CD4-positive, alpha-beta T cell (primary cell): ENCODE results near the gene DIS3L2. TPM values are rescaled to one million over a fixed set of nuclear protein-coding genes. Genes with fewer than 3 reads are reported as not detected.

Experiments used
- ATAC-seq: fragments of 200-7000 bp; cut with Tn5 transposase; one replicate; pipeline ENCODE4 v1.10.0; 2022; ENCODE audit warnings: mild to moderate bottlenecking; ENCODE audit not compliant: poor library complexity
- CTCF ChIA-PET: fragments of 350-600 bp; sonication (Branson Sonifier 250); formaldehyde crosslinking; loops from one replicate; lab custom pipeline; 2021; ENCODE audit warnings: antibody characterized with exemption, inconsistent platforms; lab: Charles Lee
- POLR2A ChIA-PET: fragments of 350-600 bp; sonication (Branson Sonifier 250); formaldehyde crosslinking; loops from one replicate; lab custom pipeline; 2021; ENCODE audit warnings: antibody characterized with exemption, inconsistent platforms; lab: Charles Lee
- DNase-seq, 14 experiments: peaks; one replicate each; pipeline ENCODE4 v3.0.0-alpha.2; 2013 to 2020; ENCODE audit warnings: mixed read lengths in 2 of 14
- H3K27ac ChIP-seq, 2 donors: one replicate each; pipeline versions ENCODE4 v1.5.1 to v1.7.0; 2013; ENCODE audit warnings: low read length in 2 of 2, low read depth in 1 of 2, mild to moderate bottlenecking in 1 of 2
- H3K27me3 ChIP-seq, 2 experiments: 1 replicate in 1 of 2; 2 replicates in 1 of 2; pipeline versions ENCODE4 v1.6.1 to v1.7.0; 2013; ENCODE audit warnings: low read length in 2 of 2, control low read depth in 1 of 2, mild to moderate bottlenecking in 1 of 2, moderate library complexity in 1 of 2; ENCODE audit not compliant: insufficient read depth in 2 of 2, control insufficient read depth in 1 of 2
- H3K36me3 ChIP-seq: one replicate; pipeline ENCODE4 v1.6.1; 2013; ENCODE audit warnings: low read length, control low read depth; ENCODE audit not compliant: insufficient read depth
- H3K4me1 ChIP-seq: one replicate; pipeline ENCODE4 v1.6.1; 2013; ENCODE audit warnings: low read length, control low read depth; ENCODE audit not compliant: insufficient read depth
- H3K4me3 ChIP-seq: one replicate; pipeline ENCODE4 v1.5.1; 2013; ENCODE audit warnings: mild to moderate bottlenecking, low read length, moderate library complexity
- H3K9me3 ChIP-seq, 2 experiments: 1 replicate in 1 of 2; 2 replicates in 1 of 2; pipeline versions ENCODE4 v1.6.1 to v1.7.0; 2013; ENCODE audit warnings: low read length in 2 of 2, mild to moderate bottlenecking in 2 of 2, control low read depth in 1 of 2, moderate library complexity in 1 of 2; ENCODE audit not compliant: control insufficient read depth in 1 of 2, insufficient read depth in 1 of 2
- H3K27ac Mint-ChIP-seq: one replicate; pipeline ENCODE4 v1.8.0; 2020; ENCODE audit warnings: mixed read lengths
- H3K27me3 Mint-ChIP-seq: one replicate; pipeline ENCODE4 v1.8.0; 2021; ENCODE audit warnings: mixed read lengths
- H3K36me3 Mint-ChIP-seq: one replicate; pipeline ENCODE4 v1.8.0; 2021; ENCODE audit warnings: low read depth, mixed read lengths
- H3K4me1 Mint-ChIP-seq: one replicate; pipeline ENCODE4 v1.8.0; 2021; ENCODE audit warnings: low read depth, mixed read lengths
- H3K4me3 Mint-ChIP-seq: one replicate; pipeline ENCODE4 v1.8.0; 2020; ENCODE audit warnings: mild to moderate bottlenecking, mixed read lengths
- H3K9me3 Mint-ChIP-seq: one replicate; pipeline ENCODE4 v1.8.0; 2020; ENCODE audit warnings: mixed read lengths
- CTCF ChIP-seq: fragments of 200-600 bp; IDR thresholded peaks from one replicate; pipeline ENCODE4 v1.8.0; 2022; ENCODE audit warnings: antibody characterized with exemption, mild to moderate bottlenecking
- intact Hi-C, 2 experiments: fragments of 100-400 bp; cut with DNase I in 1 of 2; cut with micrococcal nuclease in 1 of 2; formaldehyde crosslinking; loops; one replicate each; pipeline versions ENCODE4 v1.15.1 to v1.9.0; 2023 to 2025; cut with DNase I, micrococcal nuclease
- total RNA-seq, 174 experiments: library from RNA in 2 of 174; stranded (reverse) in 2 of 174; gene quantifications; one replicate each; pipeline ENCODE4 v1.2.3 and lab custom pipeline; 2021 to 2026

The DIS3L2 gene
- total RNA-seq, 2 experiments from 2014 or later = 59.8 to 62.9 TPM

- Histone ChIP-seq H3K27me3 (no peaks in the 10 kb centered on the region), H3K9me3 (no peaks in the 10 kb centered on the region), H3K36me3 (peaks cover 3% of the 10 kb centered on the region), H3K4me1 (no peaks in the 10 kb centered on the region), H3K27ac (no peak overlapping the region), H3K4me3 (no peak overlapping the region)
- H3K4me1 Mint-ChIP-seq = no peaks in the 10 kb centered on the region
- intact Hi-C loops = no loop called here
- TF ChIP-seq CTCF = no peak
- CTCF ChIA-PET = no interaction called here
- H3K27me3 Mint-ChIP-seq = no peaks in the 10 kb centered on the region
- H3K36me3 Mint-ChIP-seq = peaks cover 66% of the 10 kb centered on the region
- no peak for DNase-seq
- no peak overlapping the region for H3K27ac Mint-ChIP-seq
- no peak overlapping the region for H3K4me3 Mint-ChIP-seq
- no peak for ATAC-seq
- POLR2A ChIA-PET = no interaction called here
- no peaks in the 10 kb centered on the region for H3K9me3 Mint-ChIP-seq
These were observed 243.0 kb downstream of the DIS3L2 start for GRCh38 chr2:232204457-232204931.

GRCh38 chr2:232207174-232207573 lies 245.7 kb downstream of the DIS3L2 start:
- Histone ChIP-seq H3K27me3 (no peaks in the 10 kb centered on the region), H3K27ac (no peak overlapping the region), H3K36me3 (peaks cover 18% of the 10 kb centered on the region), H3K9me3 (no peaks in the 10 kb centered on the region), H3K4me3 (no peak overlapping the region), H3K4me1 (no peaks in the 10 kb centered on the region)
- ATAC-seq (no peak), DNase-seq (no peak)
- H3K4me1 Mint-ChIP-seq = no peaks in the 10 kb centered on the region
- H3K4me3 Mint-ChIP-seq = no peak overlapping the region
- H3K36me3 Mint-ChIP-seq = peaks cover 65% of the 10 kb centered on the region
- no peak overlapping the region for H3K27ac Mint-ChIP-seq
- H3K27me3 Mint-ChIP-seq = no peaks in the 10 kb centered on the region
- ChIA-PET CTCF (no interaction called here), POLR2A (no interaction called here)
- TF ChIP-seq CTCF = no peak
- no peaks in the 10 kb centered on the region for H3K9me3 Mint-ChIP-seq
- intact Hi-C loops = no loop called here

- no peaks in the 10 kb centered on the region for H3K27me3 ChIP-seq
- H3K36me3 ChIP-seq = peaks cover 21% of the 10 kb centered on the region
- no peaks in the 10 kb centered on the region for H3K4me1 Mint-ChIP-seq
- H3K9me3 Mint-ChIP-seq = no peaks in the 10 kb centered on the region
- ChIA-PET CTCF (no interaction called here), POLR2A (no interaction called here)
- ATAC-seq (no peak), DNase-seq (no peak)
- H3K27ac ChIP-seq = no peak overlapping the region
- H3K27me3 Mint-ChIP-seq = no peaks in the 10 kb centered on the region
- H3K36me3 Mint-ChIP-seq = peaks cover 51% of the 10 kb centered on the region
- H3K4me3 Mint-ChIP-seq = no peak overlapping the region
- no peaks in the 10 kb centered on the region for H3K9me3 ChIP-seq
- TF ChIP-seq CTCF = no peak
- H3K4me3 ChIP-seq = no peak overlapping the region
- intact Hi-C loops = no loop called here
- H3K4me1 ChIP-seq = no peaks in the 10 kb centered on the region
- no peak overlapping the region for H3K27ac Mint-ChIP-seq
These were observed 248.8 kb downstream of the DIS3L2 start for GRCh38 chr2:232210306-232210705.
